ENCODE measurements around the gene RASGRP1. TPM values are rescaled to one million over a fixed set of nuclear protein-coding genes. Genes with fewer than 3 reads are reported as not detected.

Gene RASGRP1
- total RNA-seq, 1 experiment from 2014 or later: 0.85 TPM

DNA sequence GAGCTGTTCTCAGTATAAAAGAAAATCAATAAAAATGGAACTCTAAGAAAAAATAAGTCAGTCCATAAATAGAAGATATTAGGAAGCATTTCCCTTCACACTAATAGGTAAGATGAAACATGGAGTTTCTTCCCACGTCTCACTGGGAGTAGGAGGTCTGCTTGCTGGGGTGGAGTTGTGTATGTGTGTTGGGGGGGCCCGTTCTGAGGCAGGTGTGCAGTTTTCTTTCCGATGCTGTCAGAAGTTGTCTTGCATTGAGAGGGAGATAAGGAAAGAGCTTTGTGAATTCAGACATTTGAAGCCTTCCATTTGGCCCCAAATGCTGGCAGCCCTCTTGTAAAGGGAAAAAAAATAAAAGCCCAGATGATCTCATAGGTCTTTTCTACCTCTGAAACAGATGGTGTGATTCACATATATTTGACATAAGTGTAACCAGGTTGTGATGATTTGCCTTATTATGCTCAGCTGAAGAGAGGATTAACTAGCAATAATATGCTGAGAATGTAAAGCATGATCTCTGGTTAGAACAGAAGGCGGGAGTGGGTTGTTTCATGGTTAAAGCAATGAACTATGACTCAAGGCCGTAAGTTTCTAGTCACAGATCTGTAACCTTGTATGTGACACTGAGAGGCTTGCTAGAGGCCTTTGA is 8.8 kb downstream of the RASGRP1 start:
- no peak overlapping the region for H3K27ac Mint-ChIP-seq

More for the DNA sequence above, 8.8 kb downstream of the RASGRP1 start:
- Mint-ChIP-seq H3K9me3 (no peaks in the 10 kb centered on the region), H3K36me3 (ENCODE audit: insufficient read depth in 1 of 3, low read depth in 3 of 3) (no peaks in the 10 kb centered on the region; a peak in 1 of 7 replicates), H3K27me3 (ENCODE audit: low read depth) (no peaks in the 10 kb centered on the region; the same call in none of the 2 replicates), H3K4me1 (peaks cover 9 to 21% of the 10 kb centered on the region in 2 experiments), H3K4me3 (no peak overlapping the region)
- no CpG with 5 or more reads among the region's 5 CpGs for WGBS (ENCODE audit: extremely low coverage, insufficient read length, low lambda C conversion rate)
- Histone ChIP-seq H3K4me2 (ENCODE audit: insufficient read depth, insufficient read length, low read length) (no peak overlapping the region), H3K4ac (ENCODE audit: low read depth, low read length) (no peak overlapping the region), H4K5ac (ENCODE audit: insufficient read length, low read depth, low read length) (no peak overlapping the region), H2BK120ac (ENCODE audit: low read depth, low read length, poor library complexity, severe bottlenecking) (no peak overlapping the region), H3K4me1 (ENCODE audit: insufficient read depth, low read length) (no peaks in the 10 kb centered on the region), H3K9ac (ENCODE audit: extremely low read depth, insufficient read length, low read length) (no peak overlapping the region), H3K79me2 (ENCODE audit: insufficient read depth, low read length) (no peaks in the 10 kb centered on the region), H2BK20ac (ENCODE audit: low read depth, low read length, poor library complexity, severe bottlenecking) (no peak overlapping the region), H2BK5ac (ENCODE audit: insufficient read length, low read length) (no peak overlapping the region), H3K56ac (ENCODE audit: insufficient read length, low read depth, low read length) (no peak overlapping the region), H2BK15ac (ENCODE audit: low read depth, low read length) (no peak overlapping the region), H4K91ac (ENCODE audit: insufficient read length, low read depth, low read length) (no peak overlapping the region), H3K27ac (ENCODE audit: insufficient read length, low read depth, low read length) (no peak overlapping the region), H3K14ac (ENCODE audit: insufficient read depth, low read length) (no peak overlapping the region), H2AK5ac (ENCODE audit: insufficient read length, low read length) (no peak overlapping the region), H2BK12ac (ENCODE audit: insufficient read length, low read depth, low read length) (no peak overlapping the region), H3K23me2 (ENCODE audit: insufficient read length, low read depth, low read length, poor library complexity, severe bottlenecking) (no peaks in the 10 kb centered on the region), H3K27me3 (ENCODE audit: insufficient read depth, low read length) (no peaks in the 10 kb centered on the region), H4K8ac (replicated peaks; ENCODE audit: insufficient read length, low read depth, low read length) (no peak overlapping the region), H3K23ac (ENCODE audit: insufficient read length, low read depth, low read length) (no peak overlapping the region), H2AFZ (ENCODE audit: low read length) (no peak overlapping the region), H4K20me1 (ENCODE audit: control insufficient read depth, insufficient read depth, insufficient read length) (no peaks in the 10 kb centered on the region), H3K79me1 (ENCODE audit: insufficient read depth, low read depth, low read length, poor library complexity, severe bottlenecking) (no peaks in the 10 kb centered on the region), H3K18ac (ENCODE audit: insufficient read length, low read depth, low read length) (no peak overlapping the region), H3K9me3 (ENCODE audit: control insufficient read depth, low read depth, low read length) (no peaks in the 10 kb centered on the region), H3T11ph (ENCODE audit: low read length) (no peak overlapping the region)
- TF ChIP-seq, protein P1, sequence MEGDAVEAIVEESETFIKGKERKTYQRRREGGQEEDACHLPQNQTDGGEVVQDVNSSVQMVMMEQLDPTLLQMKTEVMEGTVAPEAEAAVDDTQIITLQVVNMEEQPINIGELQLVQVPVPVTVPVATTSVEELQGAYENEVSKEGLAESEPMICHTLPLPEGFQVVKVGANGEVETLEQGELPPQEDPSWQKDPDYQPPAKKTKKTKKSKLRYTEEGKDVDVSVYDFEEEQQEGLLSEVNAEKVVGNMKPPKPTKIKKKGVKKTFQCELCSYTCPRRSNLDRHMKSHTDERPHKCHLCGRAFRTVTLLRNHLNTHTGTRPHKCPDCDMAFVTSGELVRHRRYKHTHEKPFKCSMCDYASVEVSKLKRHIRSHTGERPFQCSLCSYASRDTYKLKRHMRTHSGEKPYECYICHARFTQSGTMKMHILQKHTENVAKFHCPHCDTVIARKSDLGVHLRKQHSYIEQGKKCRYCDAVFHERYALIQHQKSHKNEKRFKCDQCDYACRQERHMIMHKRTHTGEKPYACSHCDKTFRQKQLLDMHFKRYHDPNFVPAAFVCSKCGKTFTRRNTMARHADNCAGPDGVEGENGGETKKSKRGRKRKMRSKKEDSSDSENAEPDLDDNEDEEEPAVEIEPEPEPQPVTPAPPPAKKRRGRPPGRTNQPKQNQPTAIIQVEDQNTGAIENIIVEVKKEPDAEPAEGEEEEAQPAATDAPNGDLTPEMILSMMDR (conservative IDR thresholded peaks at IDR 0.05): no peak
- DNase-seq: no peak
